ENCODE results near the gene PNKP. TPM values are rescaled to one million over a fixed set of nuclear protein-coding genes. Genes with fewer than 3 reads are reported as not detected.
"Not testable (repeated sequence)": the region's sequence is repeated elsewhere in the genome, so short reads cannot be mapped to it uniquely, and the experiment has no call there.

Gene PNKP
- total RNA-seq, 6 experiments from 2014 or later: 39.7 to 48.7 (median 47.2) TPM

GRCh38 chr19:49824662-49825061, 42.7 kb downstream of the PNKP start:
- H3K9me3 Mint-ChIP-seq: no peaks in the 10 kb centered on the region
- no peak for DNase-seq
- no peaks in the 10 kb centered on the region for H3K27me3 Mint-ChIP-seq (ENCODE audit: insufficient read depth)
- H3K36me3 Mint-ChIP-seq (ENCODE audit: low read depth): peaks cover 5% of the 10 kb centered on the region; the same call in 1 of the 2 replicates
- no peak overlapping the region for H3K4me3 Mint-ChIP-seq
- peaks cover 7% of the 10 kb centered on the region for H3K4me1 Mint-ChIP-seq (ENCODE audit: low read depth)
- no peak overlapping the region for H3K27ac Mint-ChIP-seq
- TF ChIP-seq CTCF (IDR thresholded peaks at IDR 0.05): no peak

GRCh38 chr19:49823472-49823871, 43.9 kb downstream of the PNKP start:
- DNase-seq: no peak
- Mint-ChIP-seq H3K4me1 (ENCODE audit: low read depth) (peaks cover 15% of the 10 kb centered on the region), H3K4me3 (no peak overlapping the region), H3K36me3 (ENCODE audit: low read depth) (peaks cover 5% of the 10 kb centered on the region; the same call in 1 of the 2 replicates), H3K27me3 (ENCODE audit: insufficient read depth) (no peaks in the 10 kb centered on the region), H3K9me3 (no peaks in the 10 kb centered on the region), H3K27ac (no peak overlapping the region)
- TF ChIP-seq CTCF (IDR thresholded peaks at IDR 0.05): no peak

- Mint-ChIP-seq H3K9me3 (no peaks in the 10 kb centered on the region), H3K36me3 (ENCODE audit: low read depth) (no peaks in the 10 kb centered on the region), H3K4me3 (no peak overlapping the region), H3K27ac (no peak overlapping the region), H3K27me3 (ENCODE audit: insufficient read depth) (peaks cover 3% of the 10 kb centered on the region; the same call in 1 of the 2 replicates), H3K4me1 (ENCODE audit: low read depth) (peaks cover 15% of the 10 kb centered on the region)
- no peak for TF ChIP-seq CTCF (IDR thresholded peaks at IDR 0.05)
- no peak for DNase-seq
Measured at GRCh38 chr19:49820125-49820524, 47.3 kb downstream of the PNKP start.

- DNase-seq: not testable (repeated sequence)
- H3K4me1 Mint-ChIP-seq (ENCODE audit: low read depth): peaks cover 17% of the 10 kb centered on the region
Measured at GRCh38 chr19:49819452-49820115, 47.8 kb downstream of the PNKP start.

GRCh38 chr19:49818649-49819370, 48.6 kb downstream of the PNKP start:
- peaks cover 25% of the 10 kb centered on the region for H3K4me1 Mint-ChIP-seq (ENCODE audit: low read depth)
- H3K9me3 Mint-ChIP-seq: no peaks in the 10 kb centered on the region
- peak overlapping the region; percentile 100 for H3K27ac Mint-ChIP-seq
- DNase-seq: no peak
- no peaks in the 10 kb centered on the region for H3K36me3 Mint-ChIP-seq (ENCODE audit: low read depth)
- H3K27me3 Mint-ChIP-seq (ENCODE audit: insufficient read depth): peaks cover 3% of the 10 kb centered on the region; the same call in 1 of the 2 replicates
- TF ChIP-seq CTCF (IDR thresholded peaks at IDR 0.05): no peak
- peak overlapping the region; percentile 97 for H3K4me3 Mint-ChIP-seq

More at GRCh38 chr19:49819452-49820115, 47.8 kb downstream of the PNKP start:
- H3K27me3 Mint-ChIP-seq (ENCODE audit: insufficient read depth); H3K36me3 Mint-ChIP-seq (ENCODE audit: low read depth); H3K9me3 Mint-ChIP-seq: not testable (repeated sequence)
- Mint-ChIP-seq H3K4me3 (peak overlapping the region; percentile 97), H3K27ac (peak overlapping the region; percentile 100)

Data from HFFc6 (cell line).